Neural crest cell (in vitro differentiated cells): ENCODE results near the gene MEF2D. TPM values are rescaled to one million over a fixed set of nuclear protein-coding genes. Genes with fewer than 3 reads are reported as not detected.

Source experiments
- DNase-seq: peaks from one replicate; pipeline ENCODE4 v3.0.0; 2021; ENCODE audit warnings: low read depth, mixed read lengths, low spot score
- H3K27ac Mint-ChIP-seq: one replicate; pipeline ENCODE4 v1.8.0; 2021; ENCODE audit warnings: mild to moderate bottlenecking, mixed read lengths; ENCODE audit not compliant: unreplicated experiment
- H3K27me3 Mint-ChIP-seq: 2 replicates; pipeline ENCODE4 v1.8.0; 2021; ENCODE audit warnings: low read depth, mild to moderate bottlenecking, mixed read lengths
- H3K36me3 Mint-ChIP-seq: 2 replicates; pipeline ENCODE4 v1.8.0; 2021; ENCODE audit warnings: low read depth, mild to moderate bottlenecking, mixed read lengths
- H3K4me1 Mint-ChIP-seq: 2 replicates; pipeline ENCODE4 v1.8.0; 2021; ENCODE audit warnings: mixed read lengths
- H3K4me3 Mint-ChIP-seq: one replicate; pipeline ENCODE4 v1.8.0; 2021; ENCODE audit warnings: mild to moderate bottlenecking, mixed read lengths
- H3K9me3 Mint-ChIP-seq: 2 replicates; pipeline ENCODE4 v1.8.0; 2021; ENCODE audit warnings: mixed read lengths
- total RNA-seq: library from RNA; stranded (reverse); gene quantifications from 2 replicates; pipeline ENCODE4 v1.2.1, GENCODE V29; 2021
- TF ChIP-seq, protein P1 (sequence below): fragments of 200-600 bp; sonication (generic); conservative IDR thresholded peaks from 2 replicates; pipeline ENCODE4 v1.5.0; 2021; ENCODE audit warnings: antibody characterized with exemption, mild to moderate bottlenecking

MEF2D gene
- total RNA-seq, 1 donor from 2014 or later = 17.3 TPM

DNA sequence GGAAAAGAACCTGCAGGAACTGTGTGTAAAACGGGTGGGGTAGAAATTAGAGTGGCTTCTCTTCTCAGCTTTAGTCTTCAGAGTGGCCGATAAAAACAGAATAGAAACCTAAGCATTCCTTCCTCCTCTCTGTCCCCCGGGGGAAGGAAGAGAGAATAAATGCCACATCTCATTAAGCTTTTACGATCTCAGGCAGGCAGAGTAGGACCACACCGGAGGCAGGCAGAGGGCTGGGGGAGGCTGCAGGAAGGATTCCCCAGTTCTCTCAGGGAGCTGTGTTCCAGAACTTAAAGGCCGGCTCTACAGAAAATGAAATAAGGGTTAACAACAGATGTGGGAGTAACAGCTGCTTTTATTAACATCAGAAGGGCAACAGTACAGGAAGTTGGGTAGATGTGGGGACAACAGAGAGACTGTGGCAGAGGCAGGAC lies 24.5 kb upstream of the MEF2D start:
- H3K4me3 Mint-ChIP-seq = no peak overlapping the region
- TF ChIP-seq, protein P1, sequence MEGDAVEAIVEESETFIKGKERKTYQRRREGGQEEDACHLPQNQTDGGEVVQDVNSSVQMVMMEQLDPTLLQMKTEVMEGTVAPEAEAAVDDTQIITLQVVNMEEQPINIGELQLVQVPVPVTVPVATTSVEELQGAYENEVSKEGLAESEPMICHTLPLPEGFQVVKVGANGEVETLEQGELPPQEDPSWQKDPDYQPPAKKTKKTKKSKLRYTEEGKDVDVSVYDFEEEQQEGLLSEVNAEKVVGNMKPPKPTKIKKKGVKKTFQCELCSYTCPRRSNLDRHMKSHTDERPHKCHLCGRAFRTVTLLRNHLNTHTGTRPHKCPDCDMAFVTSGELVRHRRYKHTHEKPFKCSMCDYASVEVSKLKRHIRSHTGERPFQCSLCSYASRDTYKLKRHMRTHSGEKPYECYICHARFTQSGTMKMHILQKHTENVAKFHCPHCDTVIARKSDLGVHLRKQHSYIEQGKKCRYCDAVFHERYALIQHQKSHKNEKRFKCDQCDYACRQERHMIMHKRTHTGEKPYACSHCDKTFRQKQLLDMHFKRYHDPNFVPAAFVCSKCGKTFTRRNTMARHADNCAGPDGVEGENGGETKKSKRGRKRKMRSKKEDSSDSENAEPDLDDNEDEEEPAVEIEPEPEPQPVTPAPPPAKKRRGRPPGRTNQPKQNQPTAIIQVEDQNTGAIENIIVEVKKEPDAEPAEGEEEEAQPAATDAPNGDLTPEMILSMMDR = no peak
- no peaks in the 10 kb centered on the region for H3K27me3 Mint-ChIP-seq
- H3K27ac Mint-ChIP-seq = no peak overlapping the region
- DNase-seq = no peak
- H3K36me3 Mint-ChIP-seq = peaks cover 14% of the 10 kb centered on the region
- H3K4me1 Mint-ChIP-seq = peaks cover 5% of the 10 kb centered on the region
- H3K9me3 Mint-ChIP-seq = no peaks in the 10 kb centered on the region

DNA sequence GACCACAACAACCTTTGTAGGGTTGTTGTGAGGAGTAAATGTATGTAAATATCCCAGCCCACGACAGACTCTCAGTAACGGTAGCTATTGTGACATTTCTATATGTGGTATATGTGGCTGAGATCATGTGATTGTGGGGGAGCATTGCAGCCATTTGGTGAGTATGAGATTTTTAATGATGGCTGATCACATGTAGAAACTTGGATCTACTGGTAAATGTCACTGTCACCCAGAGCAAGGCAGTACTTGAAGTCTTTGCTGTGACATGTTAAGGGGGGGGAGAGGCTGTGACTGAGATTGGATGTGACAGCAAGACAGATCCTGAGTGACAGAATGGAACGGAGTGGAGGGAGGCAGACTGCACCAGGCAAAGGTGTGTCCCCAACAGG lies 23.9 kb upstream of the MEF2D start:
- H3K4me3 Mint-ChIP-seq = no peak overlapping the region
- TF ChIP-seq, protein P1 = no peak

DNA sequence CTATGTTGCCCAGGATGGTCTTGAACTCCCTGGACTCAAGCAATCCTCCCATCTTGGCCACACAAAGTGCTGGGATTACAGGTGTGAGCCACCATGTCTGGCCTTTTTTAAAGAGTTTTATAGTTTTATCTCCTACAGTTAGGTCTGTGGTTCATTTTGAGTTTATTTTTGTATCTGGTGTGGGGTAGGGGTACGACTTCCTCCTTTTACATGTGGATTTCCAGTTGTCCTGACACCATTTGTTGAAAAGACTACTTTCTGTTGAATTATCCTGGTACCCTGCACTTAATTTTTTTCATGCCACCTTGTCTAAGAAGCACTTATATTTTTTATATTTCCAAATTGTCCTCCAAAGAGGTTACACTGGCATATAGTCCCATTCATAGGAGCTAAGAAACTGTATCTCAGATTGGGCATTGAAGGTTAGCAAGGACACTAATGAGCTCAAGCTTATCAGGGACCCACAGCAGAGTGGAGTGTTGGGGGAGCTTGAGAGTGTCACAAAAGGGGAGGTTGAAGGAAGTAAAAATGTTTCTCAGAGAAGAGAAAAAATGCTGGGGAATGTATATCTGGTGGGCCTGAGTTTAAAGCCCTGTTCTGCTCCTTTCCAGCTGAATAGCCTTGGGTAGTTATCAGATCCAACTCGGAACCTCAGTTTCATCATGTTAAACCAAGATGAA lies 23.4 kb upstream of the MEF2D start:
- Mint-ChIP-seq H3K9me3 (no peaks in the 10 kb centered on the region), H3K27ac (no peak overlapping the region), H3K27me3 (no peaks in the 10 kb centered on the region), H3K36me3 (peaks cover 13% of the 10 kb centered on the region), H3K4me3 (no peak overlapping the region), H3K4me1 (peaks cover 5% of the 10 kb centered on the region)
- TF ChIP-seq, protein P1 = no peak
- DNase-seq = no peak

More for the DNA sequence above, 23.9 kb upstream of the MEF2D start:
- H3K27me3 Mint-ChIP-seq = no peaks in the 10 kb centered on the region
- no peak for DNase-seq
- peaks cover 5% of the 10 kb centered on the region for H3K4me1 Mint-ChIP-seq
- no peaks in the 10 kb centered on the region for H3K9me3 Mint-ChIP-seq
- H3K27ac Mint-ChIP-seq = no peak overlapping the region
- peaks cover 14% of the 10 kb centered on the region for H3K36me3 Mint-ChIP-seq

DNA sequence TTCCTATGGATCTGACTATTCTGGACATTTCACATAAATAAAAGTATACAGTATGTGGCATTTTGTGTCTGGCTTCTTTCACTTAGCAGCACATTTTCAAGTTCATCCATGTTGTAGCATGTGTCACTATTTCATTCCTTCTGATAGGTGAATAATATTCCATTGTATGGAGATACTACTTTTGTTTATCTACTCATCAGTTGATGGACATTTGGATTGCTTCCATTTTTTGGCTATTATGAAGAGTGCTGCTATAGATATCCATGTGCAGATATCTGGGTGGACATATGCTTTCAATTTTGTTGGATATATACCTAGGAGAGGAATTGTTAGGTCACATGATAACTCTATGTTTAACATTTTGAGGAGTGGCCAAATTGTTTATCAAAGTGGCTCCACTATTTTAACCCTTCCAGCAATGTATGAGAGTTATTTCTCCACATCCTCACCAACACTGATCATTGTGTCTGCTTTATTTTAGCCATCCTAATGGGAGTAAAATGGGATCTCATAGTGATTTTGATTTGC lies 21.9 kb upstream of the MEF2D start:
- Mint-ChIP-seq H3K4me3 (no peak overlapping the region), H3K27me3 (no peaks in the 10 kb centered on the region), H3K9me3 (no peaks in the 10 kb centered on the region), H3K36me3 (peaks cover 7% of the 10 kb centered on the region), H3K4me1 (peaks cover 5% of the 10 kb centered on the region), H3K27ac (no peak overlapping the region)
- no peak for DNase-seq
- TF ChIP-seq, protein P1 = no peak

DNA sequence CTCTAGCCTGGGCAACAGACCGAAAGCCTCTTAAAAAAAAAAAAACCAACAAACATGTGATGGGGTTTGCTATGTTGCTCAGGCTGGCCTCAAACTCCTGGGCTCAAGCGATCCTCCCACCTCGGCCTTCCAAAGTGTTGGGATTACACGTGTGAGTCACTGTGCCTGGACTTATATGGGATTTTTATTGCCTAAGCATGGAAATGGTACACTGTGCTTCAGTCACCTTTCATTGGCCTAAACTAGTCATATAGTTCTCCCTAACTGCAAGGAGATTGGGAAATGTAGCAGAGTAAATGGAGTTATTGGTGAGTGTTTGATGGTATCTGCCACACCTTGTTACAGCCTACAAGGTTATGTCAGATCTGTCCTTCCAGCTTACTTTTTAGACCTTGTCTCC lies 17.2 kb upstream of the MEF2D start:
- no peak overlapping the region for H3K4me3 Mint-ChIP-seq

More for the DNA sequence above, 17.2 kb upstream of the MEF2D start:
- no peak overlapping the region for H3K27ac Mint-ChIP-seq
- TF ChIP-seq, protein P1 = no peak
- no peaks in the 10 kb centered on the region for H3K27me3 Mint-ChIP-seq
- H3K4me1 Mint-ChIP-seq = no peaks in the 10 kb centered on the region
- no peaks in the 10 kb centered on the region for H3K36me3 Mint-ChIP-seq
- DNase-seq = no peak
- H3K9me3 Mint-ChIP-seq = no peaks in the 10 kb centered on the region
